ENCODE data around the gene SKOR1.

SKOR1 gene

GRCh38 chr15:67824976-67825880 is at the start of gene SKOR1:
TSS of gene SKOR1 (plus strand) at chr15:67825509. CDS start at chr15:67825603, 94 bp downstream.
- DNase-seq, result peak; percentile 28 to 32

- DNase-seq, result no peak
Measured at GRCh38 chr15:67775998-67776397, 49.3 kb upstream of the SKOR1 start.

- DNase-seq, result no peak
Measured at GRCh38 chr15:67776600-67776999, 48.7 kb upstream of the SKOR1 start.

DNA sequence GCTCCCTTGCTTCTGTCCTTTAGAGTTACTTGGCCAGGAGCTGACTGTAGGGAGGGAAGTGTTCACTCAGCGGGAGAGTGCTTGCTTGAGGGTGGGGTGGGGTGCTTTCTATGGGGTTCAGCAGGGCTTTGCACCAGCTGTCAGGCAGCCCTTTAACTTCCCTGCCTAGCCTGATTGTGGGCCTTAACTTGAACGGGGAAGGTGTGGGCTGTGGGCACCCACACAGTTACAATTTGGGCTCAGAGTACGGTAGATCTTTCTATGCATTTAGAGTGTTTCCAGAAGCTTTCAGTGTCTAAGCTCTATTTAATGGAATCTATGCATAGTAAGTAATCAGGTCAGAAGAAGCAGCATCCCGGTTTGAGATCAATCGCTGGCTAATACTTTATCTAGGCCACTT is 48.2 kb upstream of the SKOR1 start:
- DNase-seq, result no peak

DNA sequence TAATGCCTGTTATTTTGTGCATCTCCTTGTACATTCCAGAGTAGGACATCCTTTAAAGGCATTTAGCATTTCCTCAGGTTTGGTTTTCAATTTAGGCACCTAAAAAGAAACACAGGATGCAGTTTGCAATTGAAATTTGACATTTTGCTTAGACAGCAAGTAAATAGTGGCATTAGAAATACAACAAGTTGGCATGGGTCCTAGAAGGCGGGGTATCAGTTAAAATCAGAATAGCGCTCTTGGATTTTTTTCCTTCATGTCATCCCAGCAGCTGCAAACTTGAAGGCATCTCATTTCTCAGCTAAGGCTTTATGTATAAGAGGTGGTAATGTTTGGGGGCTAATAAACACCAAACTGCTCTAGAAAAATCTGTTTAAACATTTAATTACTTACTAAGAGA is 47.5 kb upstream of the SKOR1 start:
- no peak for DNase-seq

GRCh38 chr15:67778968-67779548 is 46.3 kb upstream of the SKOR1 start:
- no peak for DNase-seq

DNA sequence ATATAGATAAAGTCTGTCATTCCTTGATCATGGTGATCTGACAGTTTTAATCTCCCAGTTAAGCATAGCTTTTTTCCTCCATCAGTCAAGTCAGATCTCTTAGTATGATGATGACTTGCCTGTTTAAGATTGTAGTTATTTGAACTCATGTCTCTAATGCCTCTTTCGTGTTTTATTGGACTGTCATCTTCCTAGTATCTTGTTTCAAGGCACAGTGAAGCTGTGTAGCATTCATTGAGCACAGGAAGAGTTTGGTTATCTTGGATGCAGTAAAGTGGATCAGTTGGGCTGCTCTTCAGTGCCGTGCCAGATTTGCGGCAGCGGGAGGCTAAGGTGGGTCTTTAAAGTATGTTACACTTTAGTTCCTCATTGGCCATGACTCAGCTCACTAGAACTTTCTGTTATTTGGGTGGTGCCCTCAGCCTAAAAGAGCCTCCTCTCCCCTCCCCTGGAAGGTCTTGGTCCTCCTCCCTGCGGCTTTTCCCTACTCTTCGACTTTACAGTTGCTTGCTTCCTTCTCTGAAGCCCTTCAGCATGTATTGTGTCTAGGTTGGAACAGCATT is 45.7 kb upstream of the SKOR1 start:
- DNase-seq, result no peak

GRCh38 chr15:67781061-67781460 is 44.2 kb upstream of the SKOR1 start:
- DNase-seq, result no peak

- no peak for DNase-seq
Measured at GRCh38 chr15:67781907-67782690, 43.2 kb upstream of the SKOR1 start.

DNA sequence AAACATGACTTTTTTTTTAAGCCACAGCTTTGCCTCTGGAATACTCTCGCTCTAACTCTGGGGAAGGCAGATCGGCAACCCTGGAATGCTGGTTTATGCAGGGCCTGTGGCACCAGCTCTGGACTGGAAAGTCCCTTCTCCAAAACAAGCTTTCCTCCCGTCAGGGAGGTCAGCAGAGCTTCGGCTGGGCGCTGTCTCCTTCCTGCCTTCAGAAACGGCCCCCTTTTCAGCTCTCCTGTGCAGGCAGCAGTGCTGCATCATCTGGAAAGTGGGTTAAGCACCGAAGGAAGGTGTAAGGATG is 42.7 kb upstream of the SKOR1 start:
- DNase-seq, result no peak

DNA sequence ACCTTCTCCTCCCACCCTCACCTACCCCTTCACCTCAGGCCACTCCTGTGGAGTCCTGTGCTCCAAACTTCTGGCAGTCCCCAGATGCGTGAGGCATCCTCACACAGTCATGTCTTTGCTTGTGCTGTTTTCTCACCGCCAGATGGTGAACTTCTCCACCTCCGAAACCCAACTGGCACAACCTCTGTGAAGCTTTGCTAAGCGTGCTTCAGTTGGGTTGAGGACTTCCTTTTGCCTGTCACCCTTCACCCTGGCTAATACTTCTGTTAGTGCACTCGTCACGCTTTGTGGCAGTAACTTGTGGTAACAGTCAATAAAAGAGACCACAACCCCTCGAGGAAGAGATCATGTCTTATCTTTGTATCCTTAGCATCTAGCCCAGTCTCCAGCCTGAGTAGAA is 42.0 kb upstream of the SKOR1 start:
- DNase-seq, result peak; percentile 5 to 25

DNA sequence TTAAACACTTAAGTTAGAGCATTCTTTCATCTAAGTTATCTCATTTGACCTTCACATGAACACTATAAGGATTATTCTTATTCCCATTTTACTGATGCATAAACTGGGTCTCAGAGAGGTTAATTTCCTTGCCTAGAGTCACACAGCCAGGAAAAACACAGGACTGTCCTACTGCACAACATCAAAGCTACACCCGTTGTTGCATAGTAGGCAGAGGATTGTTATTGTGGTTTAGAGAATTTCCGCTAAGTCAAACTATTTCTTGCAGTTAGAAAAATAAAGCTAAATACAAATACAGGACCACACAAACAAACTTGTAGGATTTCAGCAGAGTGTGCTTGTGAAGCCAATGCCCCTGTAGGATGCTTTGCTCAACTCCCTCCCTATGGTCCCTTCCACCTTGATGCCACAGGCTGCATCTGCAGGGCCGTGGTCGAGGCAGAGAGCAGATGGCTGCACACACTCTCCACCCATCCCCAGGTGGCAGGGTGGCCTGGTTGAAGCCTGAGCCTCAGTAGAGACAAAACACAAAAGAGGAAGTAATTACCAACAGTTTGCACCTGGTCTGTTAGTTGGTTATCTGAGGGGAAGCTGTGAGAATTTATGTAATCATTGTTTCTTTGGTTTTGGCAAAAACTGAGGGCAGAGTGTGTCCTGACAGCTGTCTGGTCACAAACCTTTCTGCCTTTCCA is 41.1 kb upstream of the SKOR1 start:
- DNase-seq, result no peak

- no peak for DNase-seq
Measured at GRCh38 chr15:67784856-67785430, 40.4 kb upstream of the SKOR1 start.

GRCh38 chr15:67785431-67785830 is 39.9 kb upstream of the SKOR1 start:
- DNase-seq, result no peak

- DNase-seq, result no peak
Measured at GRCh38 chr15:67786646-67787045, 38.7 kb upstream of the SKOR1 start.

DNA sequence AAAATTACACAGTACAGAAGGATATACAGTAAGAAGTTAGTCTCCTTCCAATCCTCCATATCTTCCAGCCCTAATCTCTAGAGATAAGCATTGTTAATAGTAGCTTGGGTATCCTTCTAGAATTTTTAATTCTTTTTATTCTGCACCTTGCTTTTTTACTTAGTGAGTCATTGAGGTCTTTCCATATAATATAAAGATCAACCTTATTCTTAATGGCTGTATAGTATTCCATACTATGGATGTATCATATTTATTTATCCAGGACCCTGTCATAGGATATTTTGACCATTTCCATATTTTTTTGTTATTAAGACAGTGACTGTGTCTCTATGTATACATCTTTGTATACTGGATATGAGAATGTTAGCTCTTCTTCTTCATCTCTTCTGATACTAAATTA is 36.3 kb upstream of the SKOR1 start:
- no peak for DNase-seq

DNA sequence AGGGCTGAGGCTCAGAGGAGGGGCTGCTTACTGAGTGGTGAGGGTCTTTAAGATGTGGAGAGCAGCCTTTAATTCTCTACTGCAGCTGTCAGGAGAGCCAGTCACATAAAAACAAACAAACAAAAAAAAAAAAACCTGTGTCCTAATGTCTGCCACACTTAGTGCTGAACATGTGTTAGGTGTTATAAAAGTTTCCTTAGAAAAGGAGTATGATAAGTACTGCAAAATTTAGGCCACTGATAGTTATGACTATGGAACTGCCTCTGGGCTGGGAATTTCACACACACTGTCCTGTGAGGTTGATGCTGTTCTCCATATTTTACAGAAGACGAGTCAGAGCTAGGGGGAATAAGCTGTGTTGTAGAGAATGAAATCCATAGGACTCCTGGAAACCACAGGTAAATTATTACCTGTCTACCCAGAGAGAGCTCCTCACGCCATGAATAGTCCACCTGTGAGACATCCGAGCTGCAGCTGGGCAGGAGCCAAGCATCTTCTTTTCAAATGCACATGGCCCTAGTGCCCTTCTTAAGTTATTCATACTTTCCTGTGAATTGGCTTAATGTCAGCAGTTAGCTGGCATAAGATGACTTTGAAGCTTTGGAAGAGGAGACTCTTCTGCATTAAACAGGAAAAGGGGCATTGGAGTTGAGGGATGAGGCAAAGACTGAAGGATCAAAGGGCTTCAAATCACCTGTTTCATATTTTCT is 34.5 kb upstream of the SKOR1 start:
- DNase-seq, result no peak

- DNase-seq, result no peak
Measured at GRCh38 chr15:67792250-67792942, 32.9 kb upstream of the SKOR1 start.

- peak; percentile 54 to 58 for DNase-seq
Measured at GRCh38 chr15:67794832-67795574, 30.3 kb upstream of the SKOR1 start.

Data from activated CD4-positive, alpha-beta T cell treated with anti-CD3 and anti-CD28 coated beads, Interleukin-2, amount 50 U/mL, for 48 hours (primary cell).